GM06990 (cell line): ENCODE results near the gene TYRO3.

Experiments used
- DNase-seq: peaks from one replicate; pipeline ENCODE4 v3.0.0-alpha.2; 2011; ENCODE audit not compliant: insufficient read length; ENCODE audit errors: extremely low read depth
- H3K27me3 ChIP-seq: replicated peaks from 2 replicates; pipeline ENCODE4 v1.6.0; 2011; ENCODE audit warnings: low read length; ENCODE audit not compliant: control insufficient read depth, insufficient read depth
- H3K36me3 ChIP-seq: 2 replicates; pipeline ENCODE4 v1.5.1; 2011; ENCODE audit warnings: low read length; ENCODE audit not compliant: control insufficient read depth, insufficient read depth
- H3K4me3 ChIP-seq: replicated peaks from 2 replicates; pipeline ENCODE4 v1.5.1; 2011; ENCODE audit warnings: low read depth, mild to moderate bottlenecking, control low read depth, low read length
- CTCF ChIP-seq: IDR thresholded peaks from 2 replicates; pipeline ENCODE4 v1.5.1; 2011; ENCODE audit warnings: low read length, control low read depth, mild to moderate bottlenecking, inconsistent platforms; ENCODE audit not compliant: insufficient read depth, poor library complexity, severe bottlenecking

TYRO3 gene

GRCh38 chr15:41561104-41561776 is 2.2 kb downstream of the TYRO3 start:
- H3K27me3 ChIP-seq: peaks cover 4% of the 10 kb centered on the region
- H3K36me3 ChIP-seq: no peaks in the 10 kb centered on the region
- TF ChIP-seq CTCF: no peak
- no peak for DNase-seq
- H3K4me3 ChIP-seq: no peak overlapping the region

GRCh38 chr15:41561777-41562145 is 2.7 kb downstream of the TYRO3 start:
- no peak for TF ChIP-seq CTCF
- Histone ChIP-seq H3K4me3 (no peak overlapping the region), H3K36me3 (no peaks in the 10 kb centered on the region), H3K27me3 (peaks cover 4% of the 10 kb centered on the region)
- DNase-seq: no peak

- Histone ChIP-seq H3K4me3 (no peak overlapping the region), H3K27me3 (peaks cover 4% of the 10 kb centered on the region), H3K36me3 (no peaks in the 10 kb centered on the region)
- no peak for TF ChIP-seq CTCF
- DNase-seq: no peak
Observed at GRCh38 chr15:41562244-41562643, 3.2 kb downstream of the TYRO3 start.

- no peaks in the 10 kb centered on the region for H3K36me3 ChIP-seq
- H3K4me3 ChIP-seq: no peak overlapping the region
- DNase-seq: no peak
- no peak for TF ChIP-seq CTCF
- H3K27me3 ChIP-seq: peaks cover 4% of the 10 kb centered on the region
Observed at GRCh38 chr15:41562784-41563198, 3.8 kb downstream of the TYRO3 start.

- DNase-seq: no peak
- no peak overlapping the region for H3K4me3 ChIP-seq
Observed at GRCh38 chr15:41564286-41564959, 5.4 kb downstream of the TYRO3 start.

More at GRCh38 chr15:41564286-41564959, 5.4 kb downstream of the TYRO3 start:
- no peak for TF ChIP-seq CTCF
- Histone ChIP-seq H3K36me3 (no peaks in the 10 kb centered on the region), H3K27me3 (peaks cover 4% of the 10 kb centered on the region)
